Immature natural killer cell (primary cell): ENCODE measurements around the gene ANKRD13A. TPM values are rescaled to one million over a fixed set of nuclear protein-coding genes. Genes with fewer than 3 reads are reported as not detected.

ENCODE experiments used
- polyA plus RNA-seq, 3 donors: library from polyadenylated mRNA; unstranded; fragments of 300-500 nt; fragmentation: Illumina TruSeq; gene quantifications; one replicate each; pipeline ENCODE4 v1.2.3, GENCODE V29; 2021

ANKRD13A gene
- polyA plus RNA-seq, 3 donors from 2014 or later, result 39.8 to 62.9 (median 40.8) TPM

Other genes starting within 250 kb of the ANKRD13A start
- not detected for gene TRPV4, start 166.0 kb upstream of the ANKRD13A start, polyA plus RNA-seq
- 10 to 100 TPM; 64.8 to 95.1 (median 71.9) TPM for gene GLTP, start 118.9 kb upstream of the ANKRD13A start, polyA plus RNA-seq
- 10 to 100 TPM in 1 of 3 donors, 1 to 10 TPM in 2; 2.9 to 22.8 (median 9.1) TPM for gene TCHP, start 99.2 kb upstream of the ANKRD13A start, polyA plus RNA-seq
- gene GIT2, start 3.1 kb upstream of the ANKRD13A start, polyA plus RNA-seq, result 10 to 100 TPM; 54.6 to 100.0 (median 68.7) TPM
- 10 to 100 TPM in 2 of 3 donors, 1 to 10 TPM in 1; 9.8 to 17.7 (median 13.6) TPM for gene C12orf76, start 49.1 kb downstream of the ANKRD13A start, polyA plus RNA-seq
- gene IFT81, start 124.9 kb downstream of the ANKRD13A start, polyA plus RNA-seq, result under 1 TPM in 2 of 3 donors, not detected in 1; 0.54 TPM